MM.1S (cell line): ENCODE results near the gene GPATCH2.

ENCODE experiments used
- DNase-seq: peaks from one replicate; pipeline ENCODE4 v3.0.0-alpha.2; 2015
- H2AFZ ChIP-seq: fragments of 300-600 bp; sonication (generic); 2 replicates; pipeline ENCODE4 v1.6.0; 2016; ENCODE audit warnings: antibody characterized with exemption, low read length
- H3F3A ChIP-seq: fragments of 300-600 bp; sonication (generic); 2 replicates; pipeline ENCODE4 v1.6.1; 2016; ENCODE audit warnings: mild to moderate bottlenecking, antibody characterized with exemption, low read length, moderate library complexity, mixed read lengths; ENCODE audit not compliant: insufficient read depth
- H3K27ac ChIP-seq: fragments of 300-600 bp; sonication (generic); 2 replicates; pipeline ENCODE4 v1.5.1; 2016; ENCODE audit warnings: mild to moderate bottlenecking, low read length
- H3K27me3 ChIP-seq: fragments of 300-600 bp; sonication (generic); replicated peaks from 2 replicates; pipeline ENCODE4 v1.6.0; 2016; ENCODE audit warnings: low read length; ENCODE audit not compliant: insufficient read depth
- H3K36me3 ChIP-seq: fragments of 300-600 bp; sonication (generic); replicated peaks from 2 replicates; pipeline ENCODE4 v1.6.1; 2016; ENCODE audit warnings: mild to moderate bottlenecking, low read length, mixed read lengths; ENCODE audit not compliant: insufficient read depth
- H3K4me1 ChIP-seq: fragments of 300-600 bp; sonication (generic); 2 replicates; pipeline ENCODE4 v1.6.1; 2016; ENCODE audit warnings: low read length, mixed read lengths
- H3K4me2 ChIP-seq: fragments of 300-600 bp; sonication (generic); 2 replicates; pipeline ENCODE4 v1.6.0; 2016; ENCODE audit warnings: low read depth, low read length
- H3K4me3 ChIP-seq: fragments of 300-600 bp; sonication (generic); 2 replicates; pipeline ENCODE4 v1.5.1; 2016; ENCODE audit warnings: low read length, mixed read lengths
- H3K79me2 ChIP-seq: fragments of 300-600 bp; sonication (generic); 2 replicates; pipeline ENCODE4 v1.6.1; 2016; ENCODE audit warnings: mixed run types, low read length, mixed read lengths
- H3K9ac ChIP-seq: fragments of 300-600 bp; sonication (generic); 2 replicates; pipeline ENCODE4 v1.6.1; 2016; ENCODE audit warnings: low read length, mixed read lengths
- H3K9me2 ChIP-seq: fragments of 300-600 bp; sonication (generic); replicated peaks from 2 replicates; pipeline ENCODE4 v1.6.1; 2016; ENCODE audit warnings: mild to moderate bottlenecking, low read length, mixed read lengths; ENCODE audit not compliant: insufficient read depth
- H3K9me3 ChIP-seq: fragments of 300-600 bp; sonication (generic); replicated peaks from 2 replicates; pipeline ENCODE4 v1.6.1; 2016; ENCODE audit warnings: mild to moderate bottlenecking, low read length, mixed read lengths; ENCODE audit not compliant: insufficient read depth
- H4K20me1 ChIP-seq: fragments of 300-600 bp; sonication (generic); 2 replicates; pipeline ENCODE4 v1.6.1; 2016; ENCODE audit warnings: mild to moderate bottlenecking, low read length, moderate library complexity, mixed read lengths; ENCODE audit not compliant: insufficient read depth
- EZH2 ChIP-seq: fragments of 300-600 bp; sonication (generic); optimal IDR thresholded peaks from 2 replicates; pipeline ENCODE3; 2017; ENCODE audit warnings: low read depth, mild to moderate bottlenecking, antibody characterized with exemption, low read length, mixed read lengths
- EZH2phosphoT487 ChIP-seq: fragments of 300-600 bp; sonication (generic); IDR thresholded peaks from 2 replicates; pipeline ENCODE4 v1.6.1; 2018; ENCODE audit warnings: antibody characterized with exemption, low read length
- TF ChIP-seq, protein P1 (sequence below): fragments of 300-600 bp; sonication (generic); IDR thresholded peaks from 2 replicates; pipeline ENCODE4 v1.5.1; 2016; ENCODE audit warnings: antibody characterized with exemption, low read length, mixed read lengths

The GPATCH2 gene

DNA sequence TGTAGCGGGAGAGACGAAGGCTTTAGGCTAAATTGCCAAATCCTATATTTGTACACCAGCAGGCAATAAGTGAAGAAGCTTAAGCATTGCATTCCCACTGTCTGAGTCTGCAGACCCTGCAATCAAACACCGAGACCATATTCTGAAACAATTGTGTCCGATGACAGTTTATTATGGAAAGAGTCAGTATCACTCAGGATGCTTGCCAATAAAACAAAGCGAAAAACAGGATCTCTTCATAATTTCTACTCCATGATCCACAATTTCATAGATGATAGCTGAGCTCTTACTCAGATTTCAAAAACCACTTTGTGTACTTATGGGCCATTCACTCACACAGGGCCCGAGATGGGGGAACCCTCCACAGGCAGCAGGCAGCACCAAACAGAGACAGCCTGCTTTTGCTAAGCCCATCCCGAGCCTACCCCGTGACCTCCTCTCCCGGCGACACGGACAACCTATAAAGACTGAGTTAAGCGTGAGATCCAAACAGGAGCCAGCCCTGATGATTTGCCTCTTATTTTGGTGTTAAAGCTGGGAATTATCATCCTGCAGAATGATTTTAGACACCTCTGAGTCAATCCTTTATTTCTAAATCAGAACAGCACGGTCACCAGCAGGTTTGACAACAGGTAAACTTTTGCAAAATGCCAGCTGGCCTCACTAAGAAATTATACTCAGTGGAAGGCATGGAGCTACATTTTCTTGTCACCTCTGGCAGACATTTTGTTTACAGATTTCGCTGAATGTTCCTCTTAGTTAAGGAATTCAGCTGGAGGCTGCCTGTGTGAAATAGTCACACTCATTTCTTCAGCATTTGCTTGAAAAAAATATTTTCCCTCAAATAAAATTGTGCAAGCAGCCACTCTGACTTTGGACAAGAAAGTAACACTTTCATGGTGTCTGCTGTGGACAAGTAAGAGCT, 212.4 kb downstream of the GPATCH2 start:
- Histone ChIP-seq H4K20me1 (no peaks in the 10 kb centered on the region), H3K9ac (no peak overlapping the region), H3K27ac (no peak overlapping the region), H3K4me2 (no peak overlapping the region), H3K36me3 (no peaks in the 10 kb centered on the region), H3K27me3 (no peaks in the 10 kb centered on the region), H3F3A (no peaks in the 10 kb centered on the region), H3K9me3 (no peaks in the 10 kb centered on the region), H3K79me2 (no peaks in the 10 kb centered on the region), H2AFZ (no peak overlapping the region), H3K4me3 (no peak overlapping the region), H3K4me1 (no peaks in the 10 kb centered on the region), H3K9me2 (no peaks in the 10 kb centered on the region)
- TF ChIP-seq EZH2 (no peak), EZH2phosphoT487 (no peak)
- TF ChIP-seq, protein P1, sequence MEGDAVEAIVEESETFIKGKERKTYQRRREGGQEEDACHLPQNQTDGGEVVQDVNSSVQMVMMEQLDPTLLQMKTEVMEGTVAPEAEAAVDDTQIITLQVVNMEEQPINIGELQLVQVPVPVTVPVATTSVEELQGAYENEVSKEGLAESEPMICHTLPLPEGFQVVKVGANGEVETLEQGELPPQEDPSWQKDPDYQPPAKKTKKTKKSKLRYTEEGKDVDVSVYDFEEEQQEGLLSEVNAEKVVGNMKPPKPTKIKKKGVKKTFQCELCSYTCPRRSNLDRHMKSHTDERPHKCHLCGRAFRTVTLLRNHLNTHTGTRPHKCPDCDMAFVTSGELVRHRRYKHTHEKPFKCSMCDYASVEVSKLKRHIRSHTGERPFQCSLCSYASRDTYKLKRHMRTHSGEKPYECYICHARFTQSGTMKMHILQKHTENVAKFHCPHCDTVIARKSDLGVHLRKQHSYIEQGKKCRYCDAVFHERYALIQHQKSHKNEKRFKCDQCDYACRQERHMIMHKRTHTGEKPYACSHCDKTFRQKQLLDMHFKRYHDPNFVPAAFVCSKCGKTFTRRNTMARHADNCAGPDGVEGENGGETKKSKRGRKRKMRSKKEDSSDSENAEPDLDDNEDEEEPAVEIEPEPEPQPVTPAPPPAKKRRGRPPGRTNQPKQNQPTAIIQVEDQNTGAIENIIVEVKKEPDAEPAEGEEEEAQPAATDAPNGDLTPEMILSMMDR, result no peak
- DNase-seq, result no peak

DNA sequence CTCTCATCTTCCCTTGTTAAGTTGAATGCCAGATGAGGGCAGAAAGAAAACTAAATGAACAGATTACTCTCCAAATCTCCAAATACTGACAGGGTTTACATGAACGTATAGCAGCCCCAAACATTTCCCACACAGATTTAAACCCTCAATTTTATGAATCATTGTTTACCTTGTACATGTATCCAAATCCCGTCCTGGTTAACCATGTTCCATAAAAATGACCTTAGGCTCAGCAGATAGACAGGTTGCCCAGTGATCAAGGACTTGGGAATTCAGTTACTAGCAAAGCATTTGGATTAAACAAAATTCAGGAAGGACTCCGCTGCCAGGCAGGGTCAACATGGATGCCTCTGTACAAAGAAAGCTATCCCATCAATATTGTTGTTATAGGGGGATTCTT, 213.5 kb downstream of the GPATCH2 start:
- H3K9me2 ChIP-seq, result no peaks in the 10 kb centered on the region
- no peak overlapping the region for H3K4me3 ChIP-seq
- H3K27ac ChIP-seq, result no peak overlapping the region
- H3K4me2 ChIP-seq, result no peak overlapping the region
- no peaks in the 10 kb centered on the region for H4K20me1 ChIP-seq
- TF ChIP-seq EZH2phosphoT487, result no peak
- TF ChIP-seq, protein P1, result no peak
- TF ChIP-seq EZH2, result no peak
- H3K9me3 ChIP-seq, result no peaks in the 10 kb centered on the region
- no peaks in the 10 kb centered on the region for H3F3A ChIP-seq
- DNase-seq, result no peak
- no peak overlapping the region for H3K9ac ChIP-seq
- H3K27me3 ChIP-seq, result no peaks in the 10 kb centered on the region
- no peaks in the 10 kb centered on the region for H3K4me1 ChIP-seq
- no peaks in the 10 kb centered on the region for H3K36me3 ChIP-seq
- H2AFZ ChIP-seq, result no peak overlapping the region
- no peaks in the 10 kb centered on the region for H3K79me2 ChIP-seq

DNA sequence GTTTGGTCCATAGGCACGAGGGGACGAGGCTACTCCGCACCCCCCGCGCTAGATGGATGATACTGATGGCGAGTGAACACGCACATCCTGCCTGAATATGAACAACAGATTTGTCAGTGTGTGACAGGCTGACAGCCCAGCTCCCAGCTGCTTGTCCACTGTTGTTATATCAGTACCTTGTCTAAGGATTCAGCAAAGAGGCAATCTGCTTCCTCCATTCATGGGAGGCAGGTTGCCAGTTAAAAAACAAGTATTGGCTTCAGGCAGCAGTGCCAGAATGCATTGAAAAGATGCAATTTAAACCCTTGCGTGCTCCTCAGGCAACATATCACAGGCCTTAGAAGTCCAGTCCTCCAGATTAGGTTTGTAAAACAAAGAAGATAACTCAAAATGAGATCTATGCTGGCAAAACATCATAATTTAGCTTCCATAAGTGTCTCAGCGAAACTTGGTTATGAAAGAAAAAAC, 223.3 kb downstream of the GPATCH2 start:
- Histone ChIP-seq H2AFZ (no peak overlapping the region), H3K9me3 (no peaks in the 10 kb centered on the region), H3K9ac (no peak overlapping the region), H3K27ac (no peak overlapping the region), H3K4me3 (no peak overlapping the region), H3K27me3 (no peaks in the 10 kb centered on the region), H3F3A (no peaks in the 10 kb centered on the region), H3K4me1 (no peaks in the 10 kb centered on the region), H4K20me1 (no peaks in the 10 kb centered on the region), H3K4me2 (no peak overlapping the region), H3K9me2 (no peaks in the 10 kb centered on the region), H3K79me2 (no peaks in the 10 kb centered on the region), H3K36me3 (no peaks in the 10 kb centered on the region)
- no peak for TF ChIP-seq EZH2phosphoT487
- TF ChIP-seq, protein P1, result no peak
- TF ChIP-seq EZH2, result no peak
- DNase-seq, result no peak
